GM12878 (cell line): ENCODE results near the gene NR6A1. TPM values are rescaled to one million over a fixed set of nuclear protein-coding genes. Genes with fewer than 3 reads are reported as not detected.

ENCODE experiments used
- ATAC-seq: fragments of 200-7000 bp; cut with Tn5 transposase; 3 replicates; pipeline ENCODE4 v1.9.1; 2020; ENCODE audit warnings: mild to moderate bottlenecking, moderate library complexity
- BruUV-seq: library from RNA; stranded (reverse); fragments of 400-500 nt; replicated peaks from 2 replicates; lab custom pipeline; 2021; lab: Mats Ljungman, UMichigan
- CTCF ChIA-PET: fragments of 300-600 bp; sonication (Branson Sonifier 250); formaldehyde crosslinking; extraction: SDS; loops from one replicate; lab custom pipeline; 2021; ENCODE audit warnings: inconsistent platforms; lab: Yijun Ruan, JAX
- POLR2A ChIA-PET: fragments of 350-600 bp; formaldehyde crosslinking; extraction: SDS; loops from one replicate; lab custom pipeline; 2021; ENCODE audit warnings: inconsistent platforms; lab: Charles Lee
- RAD21 ChIA-PET: fragments of 300-600 bp; sonication (Branson Sonifier 250); formaldehyde crosslinking; loops from one replicate; lab custom pipeline; 2023; ENCODE audit warnings: antibody characterized with exemption; ENCODE audit not compliant: unreplicated experiment; lab: Charles Lee
- SMC1A ChIA-PET: fragments of 300-600 bp; sonication (Branson Sonifier 250); formaldehyde crosslinking; loops from one replicate; lab custom pipeline; 2023; ENCODE audit not compliant: unreplicated experiment, uncharacterized antibody; lab: Charles Lee
- DNase-seq: peaks from one replicate; pipeline ENCODE4 v3.0.0-alpha.2; 2011; ENCODE audit warnings: low read depth, low spot score
- FAIRE-seq: peaks from 3 replicates; lab custom pipeline; 2011; peaks lifted over from hg19 to GRCh38; lab: Jason Lieb, UNC
- H2AFZ ChIP-seq: 2 replicates; pipeline ENCODE4 v1.6.0; 2011; ENCODE audit warnings: low read depth, low read length, control low read depth; ENCODE audit not compliant: control insufficient read depth
- H3K27ac ChIP-seq: 2 replicates; pipeline ENCODE4 v1.5.1; 2011; ENCODE audit warnings: control low read depth; ENCODE audit not compliant: control insufficient read depth, insufficient read depth
- H3K27me3 ChIP-seq, 2 experiments: replicated peaks in 1 of 2; 2 replicates each; pipeline versions ENCODE4 v1.6.0 to v1.6.1; 2011; ENCODE audit warnings: low read length in 1 of 2; ENCODE audit not compliant: control insufficient read depth in 2 of 2, insufficient read depth in 2 of 2
- H3K36me3 ChIP-seq, 2 experiments: 2 replicates each; pipeline ENCODE4 v1.5.1; 2011; ENCODE audit warnings: low read length in 1 of 2; ENCODE audit not compliant: control insufficient read depth in 2 of 2, insufficient read depth in 2 of 2
- H3K4me1 ChIP-seq: 2 replicates; pipeline ENCODE4 v1.6.1; 2011; ENCODE audit warnings: mild to moderate bottlenecking, low read length, moderate library complexity, mixed read lengths; ENCODE audit not compliant: control insufficient read depth, insufficient read depth
- H3K4me2 ChIP-seq: 2 replicates; pipeline ENCODE4 v1.6.0; 2011; ENCODE audit warnings: control low read depth; ENCODE audit not compliant: control insufficient read depth, insufficient read depth
- H3K4me3 ChIP-seq: fragments of 200-600 bp; sonication (generic); 2 replicates; pipeline ENCODE4 v1.5.1; 2016
- H3K79me2 ChIP-seq: 2 replicates; pipeline ENCODE4 v1.6.0; 2011; ENCODE audit warnings: low read length; ENCODE audit not compliant: control insufficient read depth, insufficient read depth
- H3K9ac ChIP-seq: 2 replicates; pipeline ENCODE4 v1.8.0; 2011; ENCODE audit warnings: low read length, control low read depth, mixed read lengths; ENCODE audit not compliant: control insufficient read depth, insufficient read depth
- H3K9me3 ChIP-seq: replicated peaks from 3 replicates; pipeline ENCODE4 v1.5.1; 2011; ENCODE audit warnings: mild to moderate bottlenecking, low read length; ENCODE audit not compliant: control insufficient read depth, insufficient read depth
- H4K20me1 ChIP-seq: 2 replicates; pipeline ENCODE4 v1.6.0; 2011; ENCODE audit not compliant: control insufficient read depth, insufficient read depth
- ASH2L ChIP-seq: fragments of 300-600, 200-600 bp; sonication (generic); IDR thresholded peaks from 2 replicates; pipeline ENCODE4 v1.6.1; 2017; ENCODE audit warnings: low read depth, mild to moderate bottlenecking, borderline replicate concordance
- BACH1 ChIP-seq: fragments of 450-650 bp; IDR thresholded peaks from 2 replicates; pipeline ENCODE4 v1.6.1; 2017; ENCODE audit warnings: mild to moderate bottlenecking, borderline replicate concordance
- BMI1 ChIP-seq: fragments of 450-650 bp; IDR thresholded peaks from 2 replicates; pipeline ENCODE4 v1.6.1; 2016; ENCODE audit warnings: mild to moderate bottlenecking, moderate library complexity, borderline replicate concordance
- BRCA1 ChIP-seq: IDR thresholded peaks from 2 replicates; pipeline ENCODE4 v1.6.1; 2011; ENCODE audit warnings: low read depth, low read length, improper control_type of control experiment
- CBFB ChIP-seq: IDR thresholded peaks from 2 replicates; pipeline ENCODE4 v1.6.1; 2016; ENCODE audit warnings: antibody characterized with exemption, low read depth
- CBX3 ChIP-seq: fragments of 200-600 bp; sonication (generic); IDR thresholded peaks from 2 replicates; pipeline ENCODE4 v1.6.1; 2016; ENCODE audit warnings: low read depth, borderline replicate concordance
- CHD4 ChIP-seq: fragments of 200-600 bp; sonication (generic); IDR thresholded peaks from 2 replicates; pipeline ENCODE4 v1.6.1; 2016; ENCODE audit warnings: mild to moderate bottlenecking
- CREM ChIP-seq: IDR thresholded peaks from 2 replicates; pipeline ENCODE4 v1.6.1; 2014; ENCODE audit warnings: antibody characterized with exemption, low read depth
- HDGF ChIP-seq: fragments of 450-650 bp; IDR thresholded peaks from 2 replicates; pipeline ENCODE4 v1.6.1; 2016; ENCODE audit warnings: antibody characterized with exemption
- POU2F2 ChIP-seq: IDR thresholded peaks from 3 replicates; pipeline ENCODE4 v1.6.1; 2011; ENCODE audit warnings: low read depth, mild to moderate bottlenecking, low read length, borderline replicate concordance
- RUNX3 ChIP-seq: IDR thresholded peaks from 2 replicates; pipeline ENCODE4 v1.6.1; 2012; ENCODE audit warnings: low read length, inconsistent platforms
- SMAD1 ChIP-seq: fragments of 450-650 bp; IDR thresholded peaks from 2 replicates; pipeline ENCODE4 v1.6.1; 2018; ENCODE audit warnings: mild to moderate bottlenecking, low read depth; ENCODE audit not compliant: partially characterized antibody
- SMARCA5 ChIP-seq: fragments of 450-650 bp; IDR thresholded peaks from 2 replicates; pipeline ENCODE4 v1.6.1; 2017; ENCODE audit warnings: mild to moderate bottlenecking
- TARDBP ChIP-seq: IDR thresholded peaks from 2 replicates; pipeline ENCODE4 v1.6.1; 2016; ENCODE audit warnings: borderline replicate concordance
- YBX1 ChIP-seq: fragments of 450-650 bp; IDR thresholded peaks from 2 replicates; pipeline ENCODE4 v1.6.1; 2016; ENCODE audit warnings: antibody characterized with exemption
- ZBED1 ChIP-seq: IDR thresholded peaks from 2 replicates; pipeline ENCODE4 v1.6.1; 2016; ENCODE audit warnings: borderline replicate concordance
- ZNF274 ChIP-seq: IDR thresholded peaks from one replicate; pipeline ENCODE4 v1.8.0; 2011; ENCODE audit not compliant: insufficient read length, insufficient read depth
- ZNF384 ChIP-seq: IDR thresholded peaks from 2 replicates; pipeline ENCODE4 v1.6.1; 2012; ENCODE audit warnings: low read depth, mild to moderate bottlenecking, low read length, improper control_type of control experiment, borderline replicate concordance
- ZZZ3 ChIP-seq: IDR thresholded peaks from 2 replicates; pipeline ENCODE4 v1.6.1; 2011; ENCODE audit warnings: low read depth; ENCODE audit not compliant: control insufficient read depth, insufficient read length
- WGBS: methylation state at CpG from one replicate; pipeline ENCODE4 v1.1.6; 2016; ENCODE audit warnings: low lambda C conversion rate; ENCODE audit not compliant: insufficient replicate concordance, insufficient coverage; ENCODE audit errors: missing lambda C conversion rate; 5-methylcytosine and 5-hydroxymethylcytosine counted together
- in situ Hi-C: fragments of 300-500 bp; cut with MboI; formaldehyde crosslinking; loops from 9 replicates; pipeline ENCODE4 v1.14.3; 2018; ENCODE audit warnings: mixed read lengths
- intact Hi-C: fragments of 100-400 bp; cut with micrococcal nuclease; formaldehyde crosslinking; loops from one replicate; pipeline ENCODE4 v1.14.2; 2022; ENCODE audit not compliant: unreplicated experiment
- polyA plus RNA-seq, 11 experiments: library from polyadenylated mRNA; depleted of rRNA in 4 of 11; unstranded in 6 of 11; stranded (reverse) in 5 of 11; fragments of >200 nt; fragmentation: Nextera tagmentation in 4 of 11; fragmentation: Illumina TruSeq in 1 of 11; extraction: Ambion mirVana in 4 of 11; extraction: Trizol in 1 of 11; gene quantifications; 1 replicate in 1 of 11; 2 replicates in 10 of 11; pipeline versions ENCODE4 v1.2.1 to v1.2.3, GENCODE V29; 2011 to 2016; ENCODE audit warnings: inconsistent platforms in 2 of 11, missing spikeins in 2 of 11, low read depth in 1 of 11
- total RNA-seq, 4 experiments: library from RNA; depleted of rRNA in 3 of 4; stranded (reverse); fragments of >200 nt in 3 of 4; fragmentation: Illumina TruSeq in 1 of 4; extraction: Trizol in 1 of 4; gene quantifications; 2 replicates each; pipeline versions ENCODE4 v1.2.1 to v1.2.3, GENCODE V29; 2013 to 2021
- TF ChIP-seq, protein P1 (sequence below): IDR thresholded peaks from 2 replicates; pipeline ENCODE4 v1.6.1; 2011; ENCODE audit warnings: mild to moderate bottlenecking, low read depth, low read length, moderate library complexity; ENCODE audit not compliant: insufficient replicate concordance

Gene NR6A1
- total and polyA plus RNA-seq, 10 of the 15 experiments (the other 5 are each of a cell fraction or from before 2014, with no cell fraction given): 1.2 to 9.2 (median 4.6) TPM

DNA sequence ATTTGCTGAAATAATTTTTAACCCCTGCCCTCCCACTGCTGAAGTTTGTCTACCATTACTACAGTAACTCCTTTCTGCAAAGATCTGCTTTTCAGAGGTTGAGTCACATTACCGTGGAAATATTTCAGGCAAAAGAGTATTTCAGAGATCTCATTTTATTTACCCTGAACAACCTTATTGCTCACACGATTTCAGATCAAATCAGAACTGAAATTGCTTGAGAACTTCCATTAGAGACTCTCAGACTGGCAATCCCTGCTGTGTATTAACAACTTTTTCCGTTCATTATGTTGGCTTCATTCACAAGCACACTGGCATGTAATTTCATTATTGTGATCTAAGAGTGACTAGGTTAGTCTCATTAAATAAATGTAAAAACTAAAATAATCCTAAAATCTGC, 16.1 kb downstream of the NR6A1 start:
- no TSS peak for BruUV-seq
- Histone ChIP-seq H3K4me1 (peaks cover 14% of the 10 kb centered on the region), H3K27me3 (no peaks in the 10 kb centered on the region), H2AFZ (no peak overlapping the region), H3K4me2 (no peak overlapping the region), H3K79me2 (peaks cover 20% of the 10 kb centered on the region), H4K20me1 (no peaks in the 10 kb centered on the region), H3K36me3 (no peaks in the 10 kb centered on the region), H3K4me3 (no peak overlapping the region), H3K9me3 (no peaks in the 10 kb centered on the region), H3K27ac (no peak overlapping the region), H3K9ac (no peak overlapping the region)
- FAIRE-seq (no peak), ATAC-seq (no peak), DNase-seq (no peak)
- RAD21 ChIA-PET: interaction anchor here (1.2 kb wide), 1 partner anchor 138 kb away, joined by 4 read pairs; no protein-coding TSS in a partner anchor
- TF ChIP-seq ZBED1: no peak
- no peak for TF ChIP-seq ZZZ3
- TF ChIP-seq CHD4: no peak
- TF ChIP-seq HDGF: no peak
- TF ChIP-seq TARDBP: no peak
- TF ChIP-seq ASH2L: no peak
- no peak for TF ChIP-seq BACH1
- no peak for TF ChIP-seq SMAD1
- no peak for TF ChIP-seq SMARCA5
- TF ChIP-seq RUNX3: no peak
- TF ChIP-seq ZNF384: no peak
- TF ChIP-seq CBFB: no peak
- TF ChIP-seq ZNF274: no peak
- no peak for TF ChIP-seq CBX3
- no peak for TF ChIP-seq YBX1
- TF ChIP-seq BRCA1: no peak
- TF ChIP-seq, protein P1, sequence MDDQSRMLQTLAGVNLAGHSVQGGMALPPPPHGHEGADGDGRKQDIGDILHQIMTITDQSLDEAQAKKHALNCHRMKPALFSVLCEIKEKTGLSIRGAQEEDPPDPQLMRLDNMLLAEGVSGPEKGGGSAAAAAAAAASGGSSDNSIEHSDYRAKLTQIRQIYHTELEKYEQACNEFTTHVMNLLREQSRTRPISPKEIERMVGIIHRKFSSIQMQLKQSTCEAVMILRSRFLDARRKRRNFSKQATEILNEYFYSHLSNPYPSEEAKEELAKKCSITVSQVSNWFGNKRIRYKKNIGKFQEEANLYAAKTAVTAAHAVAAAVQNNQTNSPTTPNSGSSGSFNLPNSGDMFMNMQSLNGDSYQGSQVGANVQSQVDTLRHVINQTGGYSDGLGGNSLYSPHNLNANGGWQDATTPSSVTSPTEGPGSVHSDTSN: no peak
- no peak for TF ChIP-seq BMI1
- TF ChIP-seq CREM: no peak
- no peak for TF ChIP-seq POU2F2
- POLR2A ChIA-PET: no interaction called here
- CTCF ChIA-PET: interaction anchor here (1.1 to 13.9 kb wide), 5 partner anchors 9 to 139 kb away, joined by 3 to 181 read pairs (median 5); partner anchors contain the start of gene NR6A1
- in situ Hi-C loops: no loop called here
- SMC1A ChIA-PET: interaction anchor here (0.7 to 1.8 kb wide), 5 partner anchors 11 to 137 kb away, joined by 3 to 7 read pairs (median 4); no protein-coding TSS in a partner anchor
- intact Hi-C loops: no loop called here
- 84% methylated on average over 3 of the region's 3 CpGs for WGBS
